ENCODE results near the gene BAHCC1. TPM values are rescaled to one million over a fixed set of nuclear protein-coding genes. Genes with fewer than 3 reads are reported as not detected.

The BAHCC1 gene
- total RNA-seq, 2 donors from 2014 or later: 5.8 to 12.7 TPM

- peak overlapping the region in 1 of 2 donors; percentile 8 for H3K27ac ChIP-seq
- no peak for DNase-seq (ENCODE audit: low spot score)
- H3K4me1 ChIP-seq: peaks cover 0 to 12% of the 10 kb centered on the region in 2 donors
- peaks cover 17% of the 10 kb centered on the region for H3K36me3 ChIP-seq
- H3K9me3 ChIP-seq: no peaks in the 10 kb centered on the region
- H3K4me3 ChIP-seq: no peak overlapping the region
- no peaks in the 10 kb centered on the region for H3K27me3 ChIP-seq
- no peak for TF ChIP-seq CTCF (IDR thresholded peaks at IDR 0.05)
Measured at GRCh38 chr17:81459864-81460263, 64.6 kb downstream of the BAHCC1 start.

- Histone ChIP-seq H3K27ac (no peak overlapping the region), H3K4me1 (peaks cover 0 to 12% of the 10 kb centered on the region in 2 donors), H3K36me3 (peaks cover 17% of the 10 kb centered on the region), H3K4me3 (no peak overlapping the region), H3K27me3 (no peaks in the 10 kb centered on the region), H3K9me3 (no peaks in the 10 kb centered on the region)
- TF ChIP-seq CTCF (IDR thresholded peaks at IDR 0.05): no peak
- DNase-seq (ENCODE audit: low spot score): no peak
Measured at GRCh38 chr17:81460856-81461460, 65.7 kb downstream of the BAHCC1 start.

- no peak for DNase-seq (ENCODE audit: low spot score)
- no peak for TF ChIP-seq CTCF (IDR thresholded peaks at IDR 0.05)
- no peak overlapping the region for H3K4me3 ChIP-seq
Measured at GRCh38 chr17:81461607-81462500, 66.6 kb downstream of the BAHCC1 start.

GRCh38 chr17:81462506-81463125, 67.4 kb downstream of the BAHCC1 start:
- no peak overlapping the region for H3K4me3 ChIP-seq
- H3K27ac ChIP-seq: no peak overlapping the region
- DNase-seq (ENCODE audit: low spot score): no peak
- H3K27me3 ChIP-seq: no peaks in the 10 kb centered on the region
- peaks cover 0 to 12% of the 10 kb centered on the region in 2 donors for H3K4me1 ChIP-seq
- peaks cover 17% of the 10 kb centered on the region for H3K36me3 ChIP-seq
- no peak for TF ChIP-seq CTCF (IDR thresholded peaks at IDR 0.05)
- H3K9me3 ChIP-seq: no peaks in the 10 kb centered on the region

More at GRCh38 chr17:81461607-81462500, 66.6 kb downstream of the BAHCC1 start:
- no peaks in the 10 kb centered on the region for H3K9me3 ChIP-seq
- no peaks in the 10 kb centered on the region for H3K27me3 ChIP-seq
- peaks cover 0 to 12% of the 10 kb centered on the region in 2 donors for H3K4me1 ChIP-seq
- H3K36me3 ChIP-seq: peaks cover 17% of the 10 kb centered on the region
- no peak overlapping the region for H3K27ac ChIP-seq

- peaks cover 17% of the 10 kb centered on the region for H3K36me3 ChIP-seq
- H3K9me3 ChIP-seq: no peaks in the 10 kb centered on the region
- no peak overlapping the region for H3K4me3 ChIP-seq
- H3K27ac ChIP-seq: no peak overlapping the region
- peaks cover 0 to 9% of the 10 kb centered on the region in 2 donors for H3K4me1 ChIP-seq
- DNase-seq (ENCODE audit: low spot score): no peak
- TF ChIP-seq CTCF (IDR thresholded peaks at IDR 0.05): no peak
- H3K27me3 ChIP-seq: no peaks in the 10 kb centered on the region
Measured at GRCh38 chr17:81463506-81463905, 68.2 kb downstream of the BAHCC1 start.
